Left forelimb (tissue), 1 donor: ENCODE results near the gene SLC44A1.

Source experiments
- DNase-seq: peaks from one replicate; pipeline ENCODE4 v3.0.0-alpha.2; 2018; ENCODE audit warnings: low spot score

Gene SLC44A1

GRCh38 chr9:105473221-105473620, 228.8 kb downstream of the SLC44A1 start:
- no peak for DNase-seq

- DNase-seq, result no peak
Observed at GRCh38 chr9:105475302-105475701, 230.9 kb downstream of the SLC44A1 start.

- no peak for DNase-seq
Observed at GRCh38 chr9:105479846-105480245, 235.4 kb downstream of the SLC44A1 start.

DNA sequence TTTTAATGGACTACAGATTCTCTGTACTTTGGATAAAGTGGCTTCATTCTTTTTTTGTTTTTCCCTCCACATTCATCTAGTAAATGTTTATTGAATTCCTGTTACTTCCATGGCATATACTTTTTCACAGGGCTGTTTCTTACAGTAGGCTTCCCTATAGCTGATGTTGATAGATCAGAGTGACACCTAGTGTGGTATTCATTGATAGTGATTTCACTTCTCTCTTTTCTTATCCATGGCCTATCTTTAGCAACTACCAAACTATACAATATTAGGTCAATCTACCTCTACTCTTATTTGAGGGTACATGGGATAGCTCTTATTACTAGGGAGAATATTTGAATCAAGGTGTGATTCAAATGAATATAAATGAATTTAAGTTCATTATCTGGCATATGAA, 239.2 kb downstream of the SLC44A1 start:
- no peak for DNase-seq

DNA sequence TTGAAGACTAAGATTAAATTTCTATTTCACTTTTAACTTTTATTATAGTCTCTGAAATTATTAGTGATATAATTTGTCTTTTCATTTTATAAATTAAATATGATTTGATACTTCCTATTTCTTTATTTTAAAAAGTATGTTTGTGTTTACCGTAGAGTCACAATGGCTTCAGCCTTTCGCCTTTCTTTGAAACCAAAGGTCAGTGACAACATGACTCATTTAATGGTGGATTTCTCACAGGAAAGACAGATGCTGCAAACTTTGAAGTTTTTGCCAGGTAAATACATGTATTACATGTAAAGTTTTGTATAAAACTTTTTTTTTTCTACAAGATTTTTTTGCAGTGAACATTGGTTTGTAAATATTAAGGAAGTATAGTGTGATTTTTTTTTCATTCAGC, 239.8 kb downstream of the SLC44A1 start:
- DNase-seq, result no peak

- no peak for DNase-seq
Observed at GRCh38 chr9:105485131-105485530, 240.7 kb downstream of the SLC44A1 start.
